H1 (cell line): Measurements from ENCODE around the gene SLC52A1. TPM values are rescaled to one million over a fixed set of nuclear protein-coding genes. Genes with fewer than 3 reads are reported as not detected.

Experiments
- RBBP5 ChIP-seq: IDR thresholded peaks from 2 replicates; pipeline ENCODE4 v1.7.1; 2012; ENCODE audit warnings: low read depth, mild to moderate bottlenecking, inconsistent platforms, low read length, moderate library complexity, borderline replicate concordance
- SIRT6 ChIP-seq: IDR thresholded peaks from one replicate; pipeline ENCODE4 v1.7.1; 2012; ENCODE audit warnings: low read length, inconsistent platforms
- SP2 ChIP-seq: IDR thresholded peaks from 2 replicates; pipeline ENCODE4 v1.6.1; 2012; ENCODE audit warnings: mild to moderate bottlenecking, low read length, inconsistent platforms
- TAF1 ChIP-seq: IDR thresholded peaks from 2 replicates; pipeline ENCODE4 v1.6.1; 2011; ENCODE audit warnings: mild to moderate bottlenecking, low read depth, low read length
- TCF12 ChIP-seq: IDR thresholded peaks from 2 replicates; pipeline ENCODE4 v1.6.1; 2011; ENCODE audit warnings: low read depth, mild to moderate bottlenecking, low read length
- polyA plus RNA-seq, 7 experiments: library from polyadenylated mRNA; depleted of rRNA in 3 of 7; stranded (reverse) in 5 of 7; unstranded in 2 of 7; fragments of >200 nt in 5 of 7; fragments of 200-250 nt in 2 of 7; gene quantifications; 1 replicate in 5 of 7; 2 replicates in 1 of 7; 4 replicates in 1 of 7; pipeline versions ENCODE4 v1.2.1 to v1.2.3, GENCODE V29; 2011 to 2013; ENCODE audit warnings: missing spikeins in 2 of 7, mixed read lengths in 2 of 7
- total RNA-seq: library from RNA; stranded (reverse); fragmentation: NEBNext Ultra II Directional; extraction: Animal tissue kit (Norgen Biotek cat#: 25700); gene quantifications from 2 replicates; pipeline ENCODE4 v1.2.1, GENCODE V29; 2021
- TF ChIP-seq, protein P1 (sequence below): IDR thresholded peaks from 2 replicates; pipeline ENCODE4 v1.6.1; 2011; ENCODE audit warnings: low read length, improper control_type of control experiment

The SLC52A1 gene
- total and polyA plus RNA-seq, 2 of the 8 experiments (the other 6 are each of a cell fraction or from before 2014, with no cell fraction given) = 0.61 to 0.67 TPM

DNA sequence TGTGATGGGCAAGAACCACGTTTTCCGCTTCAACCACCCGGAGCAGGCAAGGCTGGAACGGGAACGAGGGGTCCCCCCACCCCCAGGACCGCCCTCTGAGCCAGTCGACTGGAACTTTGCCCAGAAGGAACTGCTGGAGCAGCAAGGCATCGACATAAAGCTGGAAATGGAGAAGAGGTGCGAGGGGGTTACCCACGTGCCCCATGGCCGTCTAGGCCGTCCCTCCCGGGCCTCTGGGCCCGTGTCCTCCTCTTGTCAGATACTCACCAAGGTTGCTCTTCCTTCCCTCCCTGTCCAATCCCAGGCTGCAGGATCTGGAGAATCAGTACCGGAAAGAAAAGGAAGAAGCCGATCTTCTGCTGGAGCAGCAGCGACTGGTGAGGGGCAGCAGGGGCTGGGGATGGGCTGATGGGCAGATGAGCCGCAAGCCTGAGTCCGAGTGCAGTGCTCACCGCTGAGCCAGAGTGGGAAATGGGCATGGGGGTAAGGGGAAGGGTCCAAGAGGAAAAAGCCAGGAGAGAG lies 14.7 kb downstream of the SLC52A1 start (continued):
- TF ChIP-seq, protein P1, sequence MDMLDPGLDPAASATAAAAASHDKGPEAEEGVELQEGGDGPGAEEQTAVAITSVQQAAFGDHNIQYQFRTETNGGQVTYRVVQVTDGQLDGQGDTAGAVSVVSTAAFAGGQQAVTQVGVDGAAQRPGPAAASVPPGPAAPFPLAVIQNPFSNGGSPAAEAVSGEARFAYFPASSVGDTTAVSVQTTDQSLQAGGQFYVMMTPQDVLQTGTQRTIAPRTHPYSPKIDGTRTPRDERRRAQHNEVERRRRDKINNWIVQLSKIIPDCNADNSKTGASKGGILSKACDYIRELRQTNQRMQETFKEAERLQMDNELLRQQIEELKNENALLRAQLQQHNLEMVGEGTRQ = no peak
- no peak for TF ChIP-seq SIRT6
- TF ChIP-seq SP2 = no peak
- TF ChIP-seq TAF1 = no peak
- no peak for TF ChIP-seq RBBP5
- TF ChIP-seq TCF12 = no peak
